Adrenal gland (tissue), 12 donors: ENCODE results near the gene PRKN. TPM values are rescaled to one million over a fixed set of nuclear protein-coding genes. Genes with fewer than 3 reads are reported as not detected.

ENCODE experiments used
- DNase-seq, 7 donors: peaks; one replicate each; pipeline ENCODE4 v3.0.0-alpha.2; 2019 to 2020
- H3K27ac ChIP-seq, 5 donors: fragments of 200-600 bp; sonication (generic) in 4 of 5; 1 replicate in 3 of 5; 2 replicates in 2 of 5; pipeline versions ENCODE4 v1.5.1 to v1.8.0; 2016 to 2020; ENCODE audit warnings: mild to moderate bottlenecking in 1 of 5
- H3K27me3 ChIP-seq: fragments of 200-600 bp; 2 replicates; pipeline ENCODE4 v1.8.0; 2021
- H3K36me3 ChIP-seq, 2 donors: fragments of 200-600 bp; replicated peaks in 1 of 2; 1 replicate in 1 of 2; 2 replicates in 1 of 2; pipeline versions ENCODE4 v1.5.1 to v1.8.0; 2018 to 2022
- H3K4me1 ChIP-seq, 2 donors: fragments of 200-600 bp; replicated peaks in 1 of 2; 1 replicate in 1 of 2; 2 replicates in 1 of 2; pipeline versions ENCODE4 v1.5.1 to v1.8.0; 2018 to 2021
- H3K4me3 ChIP-seq, 4 donors: fragments of 200-600 bp; sonication (generic) in 3 of 4; one replicate each; pipeline ENCODE4 v1.5.1; 2016 to 2018
- H3K9me3 ChIP-seq, 3 donors: fragments of 200-600 bp; sonication (generic) in 1 of 3; replicated peaks in 1 of 3; 1 replicate in 2 of 3; 2 replicates in 1 of 3; pipeline versions ENCODE4 v1.5.1 to v1.8.0; 2016 to 2021
- POLR2A ChIP-seq, 2 donors: fragments of 450-650 bp; IDR thresholded peaks; one replicate each; pipeline ENCODE4 v1.6.1; 2017; ENCODE audit warnings: antibody characterized with exemption in 2 of 2, mild to moderate bottlenecking in 2 of 2, moderate library complexity in 1 of 2
- WGBS, 4 donors: extraction: QIAGEN DNeasy Blood & Tissue Kit in 2 of 4; methylation state at CpG; one replicate each; pipeline versions ENCODE4 v1.1.5 to v1.1.7; 2013 to 2017; 5-methylcytosine and 5-hydroxymethylcytosine counted together
- intact Hi-C, 2 donors: fragments of 100-400 bp; cut with DNase I; formaldehyde crosslinking; loops; one replicate each; pipeline versions ENCODE4 v1.14.1 to v1.15.0; 2022 to 2023
- polyA plus RNA-seq, 3 donors: library from polyadenylated mRNA; stranded (reverse); fragments of 200-250 nt in 2 of 3; fragments of 350-450 nt in 1 of 3; fragmentation: Illumina TruSeq in 1 of 3; extraction: RNeasy Lipid Tissue Mini Kit (QIAGEN cat#74804) in 1 of 3; gene quantifications; one replicate each; pipeline ENCODE4 v1.2.3, GENCODE V29; 2013 to 2014
- total RNA-seq, 9 donors: library from RNA; depleted of rRNA in 4 of 9; stranded (reverse); fragments of >200 nt in 4 of 9; fragments of 120-200 nt in 1 of 9; fragmentation: NEBNext Ultra II Directional in 1 of 9; extraction: Animal tissue kit (Norgen Biotek cat#: 25700) in 1 of 9; gene quantifications; one replicate each; pipeline versions ENCODE4 v1.1.0 to v1.2.4, GENCODE V29; 2013 to 2023
- TF ChIP-seq, protein P1 (sequence below), 6 experiments: fragments of 450-650 bp in 4 of 6; fragments of 200-600 bp in 2 of 6; sonication (generic) in 1 of 6; IDR thresholded peaks; 1 replicate in 5 of 6; 2 replicates in 1 of 6; pipeline versions ENCODE4 v1.5.1 to v1.8.0; 2016 to 2021; ENCODE audit warnings: antibody characterized with exemption in 6 of 6, mild to moderate bottlenecking in 2 of 6, moderate library complexity in 1 of 6
- donor health status: healthy with polysubstance abuse.
- donor health status: Bipolar disorder and iron deficiency.
- donor health status: DM: yes; HTN: yes; CAD: no.
- donor health status: DM: no; HTN: no; CAD: no.
- donor health status: DM: no; HTN: no; CAD: no.
- donor health status: DM: yes; HTN: yes; CAD: no.

PRKN gene
- total and polyA plus RNA-seq, 12 donors = 1.9 to 159 (median 13.3) TPM

DNA sequence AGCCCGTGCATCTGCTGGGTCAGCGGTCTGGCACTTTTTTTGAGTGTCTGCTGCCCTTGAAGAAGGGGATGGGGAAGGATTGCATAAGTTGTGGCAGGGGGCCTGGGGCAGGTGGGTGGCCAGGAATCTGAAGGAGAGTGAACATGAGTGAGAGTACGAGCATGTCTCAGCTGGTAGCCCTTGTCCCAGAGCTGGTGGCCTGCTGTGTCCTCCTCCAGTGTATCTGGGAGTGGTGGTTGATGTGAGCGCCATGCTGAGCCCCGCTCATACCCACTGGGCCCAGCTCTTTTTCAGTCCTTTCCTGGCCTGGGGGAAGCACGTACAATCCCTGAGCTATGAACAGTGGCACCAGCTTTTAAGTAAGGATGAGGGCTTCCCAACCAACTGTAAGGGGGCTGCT, 1317.5 kb downstream of the PRKN start:
- H3K4me1 ChIP-seq = no peaks in the 10 kb centered on the region
- no peak overlapping the region for H3K27ac ChIP-seq
- intact Hi-C loops = loop anchor here (10.0 kb wide), 2 partner anchors 215 to 285 kb away; no protein-coding TSS in a partner anchor
- DNase-seq = no peak
- no peaks in the 10 kb centered on the region for H3K36me3 ChIP-seq
- H3K4me3 ChIP-seq = no peak overlapping the region
- WGBS, 4 donors = 87 to 97% (median 93%) methylated on average over 5 to 6 of the region's 6 CpGs
- H3K27me3 ChIP-seq = no peaks in the 10 kb centered on the region
- no peaks in the 10 kb centered on the region for H3K9me3 ChIP-seq
- no peak for TF ChIP-seq POLR2A (IDR thresholded peaks at IDR 0.05)
- TF ChIP-seq, protein P1, sequence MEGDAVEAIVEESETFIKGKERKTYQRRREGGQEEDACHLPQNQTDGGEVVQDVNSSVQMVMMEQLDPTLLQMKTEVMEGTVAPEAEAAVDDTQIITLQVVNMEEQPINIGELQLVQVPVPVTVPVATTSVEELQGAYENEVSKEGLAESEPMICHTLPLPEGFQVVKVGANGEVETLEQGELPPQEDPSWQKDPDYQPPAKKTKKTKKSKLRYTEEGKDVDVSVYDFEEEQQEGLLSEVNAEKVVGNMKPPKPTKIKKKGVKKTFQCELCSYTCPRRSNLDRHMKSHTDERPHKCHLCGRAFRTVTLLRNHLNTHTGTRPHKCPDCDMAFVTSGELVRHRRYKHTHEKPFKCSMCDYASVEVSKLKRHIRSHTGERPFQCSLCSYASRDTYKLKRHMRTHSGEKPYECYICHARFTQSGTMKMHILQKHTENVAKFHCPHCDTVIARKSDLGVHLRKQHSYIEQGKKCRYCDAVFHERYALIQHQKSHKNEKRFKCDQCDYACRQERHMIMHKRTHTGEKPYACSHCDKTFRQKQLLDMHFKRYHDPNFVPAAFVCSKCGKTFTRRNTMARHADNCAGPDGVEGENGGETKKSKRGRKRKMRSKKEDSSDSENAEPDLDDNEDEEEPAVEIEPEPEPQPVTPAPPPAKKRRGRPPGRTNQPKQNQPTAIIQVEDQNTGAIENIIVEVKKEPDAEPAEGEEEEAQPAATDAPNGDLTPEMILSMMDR (IDR thresholded peaks at IDR 0.05) = no peak

DNA sequence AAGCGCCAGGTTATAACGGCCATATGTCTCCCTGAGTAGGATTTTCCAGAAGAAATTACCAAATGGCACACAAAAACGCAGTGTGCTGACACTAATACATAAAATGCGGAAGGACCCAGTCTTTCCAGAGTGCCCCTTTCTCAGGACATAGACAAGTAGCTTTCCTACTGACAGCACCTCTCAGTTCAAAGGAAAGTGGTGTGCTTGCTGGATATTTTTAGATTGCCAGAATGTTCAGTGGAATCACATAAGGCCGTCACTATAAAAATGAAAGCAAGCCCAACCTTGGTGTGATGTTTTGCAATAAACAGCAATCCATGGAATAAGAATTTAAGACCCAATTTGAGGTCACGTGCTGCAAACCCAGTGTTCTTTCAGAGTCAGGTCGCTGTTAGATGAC, 1318.2 kb downstream of the PRKN start:
- Histone ChIP-seq H3K4me3 (no peak overlapping the region), H3K36me3 (no peaks in the 10 kb centered on the region), H3K9me3 (no peaks in the 10 kb centered on the region), H3K4me1 (no peaks in the 10 kb centered on the region), H3K27me3 (no peaks in the 10 kb centered on the region), H3K27ac (no peak overlapping the region)
- WGBS, 4 donors = 66 to 75% (median 72%) methylated on average over 7 of the region's 7 CpGs
- no peak for TF ChIP-seq POLR2A (IDR thresholded peaks at IDR 0.05)
- TF ChIP-seq, protein P1 (IDR thresholded peaks at IDR 0.05) = no peak
- no peak for DNase-seq
- intact Hi-C loops = no loop called here

DNA sequence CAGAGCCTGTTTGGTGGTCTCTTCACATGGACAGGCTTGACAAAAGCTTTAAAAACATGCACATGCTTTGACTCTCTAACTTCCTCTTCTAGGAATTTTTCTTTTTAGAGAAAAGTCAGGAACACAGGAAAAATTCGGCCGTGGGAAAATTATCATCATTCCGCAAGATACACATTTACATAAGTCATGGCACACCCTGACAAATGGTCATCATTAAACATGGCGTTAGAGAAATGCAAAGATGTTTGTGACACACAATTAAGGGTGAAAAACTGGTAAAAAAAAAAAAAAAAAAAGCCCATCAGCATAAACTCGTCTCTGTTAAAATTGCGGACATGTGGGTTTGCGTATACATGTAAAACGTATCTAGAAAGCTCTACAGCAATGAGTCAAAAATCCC, 1319.5 kb downstream of the PRKN start:
- intact Hi-C loops = no loop called here
- WGBS, 4 donors = 85 to 92% (median 90%) methylated on average over 8 of the region's 8 CpGs
- Histone ChIP-seq H3K36me3 (no peaks in the 10 kb centered on the region), H3K4me3 (no peak overlapping the region), H3K27me3 (no peaks in the 10 kb centered on the region), H3K27ac (no peak overlapping the region), H3K9me3 (no peaks in the 10 kb centered on the region), H3K4me1 (no peaks in the 10 kb centered on the region)
- no peak for DNase-seq
- TF ChIP-seq, protein P1 (IDR thresholded peaks at IDR 0.05) = no peak
- TF ChIP-seq POLR2A (IDR thresholded peaks at IDR 0.05) = no peak

DNA sequence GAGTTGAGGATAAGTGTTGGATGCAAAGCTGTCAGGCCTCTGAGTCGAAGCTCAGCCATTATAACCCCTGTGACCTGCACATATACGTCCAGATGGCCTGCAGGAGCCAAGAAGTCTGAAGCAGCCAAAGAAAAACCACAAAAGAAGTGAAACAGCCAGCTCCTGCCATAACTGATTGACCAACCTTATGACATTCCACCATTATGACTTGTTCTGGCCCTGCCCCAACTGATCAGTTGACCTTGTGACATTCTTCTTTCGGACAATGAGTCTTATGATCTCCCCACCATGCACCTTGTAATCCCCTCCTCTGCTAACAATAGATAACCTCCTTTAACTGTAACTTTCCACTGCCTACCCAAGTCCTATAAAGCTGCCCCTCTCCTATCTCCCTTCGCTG, 1320.0 kb downstream of the PRKN start:
- Histone ChIP-seq H3K36me3 (no peaks in the 10 kb centered on the region), H3K9me3 (no peaks in the 10 kb centered on the region), H3K4me1 (no peaks in the 10 kb centered on the region), H3K27me3 (no peaks in the 10 kb centered on the region), H3K27ac (no peak overlapping the region), H3K4me3 (no peak overlapping the region)
- DNase-seq = peak in 2 of 7 donors; percentile 23 to 27
- intact Hi-C loops = no loop called here
- 40 to 67% (median 57%) methylated on average over 4 of the region's 4 CpGs for WGBS, 4 donors
- TF ChIP-seq, protein P1 (IDR thresholded peaks at IDR 0.05) = no peak
- no peak for TF ChIP-seq POLR2A (IDR thresholded peaks at IDR 0.05)
